Kidney epithelial cell (primary cell): Measurements from ENCODE around the gene CLCC1. TPM values are rescaled to one million over a fixed set of nuclear protein-coding genes. Genes with fewer than 3 reads are reported as not detected.

Source experiments
- DNase-seq: peaks from one replicate; pipeline ENCODE4 v3.0.0-alpha.2; 2010; ENCODE audit warnings: low read depth
- H3K27me3 ChIP-seq: 2 replicates; pipeline ENCODE4 v1.6.0; 2011; ENCODE audit warnings: low read length; ENCODE audit not compliant: control insufficient read depth, insufficient read depth
- H3K36me3 ChIP-seq: 2 replicates; pipeline ENCODE4 v1.5.1; 2011; ENCODE audit warnings: low read length; ENCODE audit not compliant: control insufficient read depth, insufficient read depth
- H3K4me3 ChIP-seq: 2 replicates; pipeline ENCODE4 v1.5.1; 2011; ENCODE audit warnings: low read depth, mild to moderate bottlenecking, control low read depth, low read length
- total RNA-seq: library from RNA; depleted of rRNA; stranded (reverse); fragments of >200 nt; gene quantifications from 2 replicates; pipeline ENCODE4 v1.2.3, GENCODE V29; 2015
- TF ChIP-seq, protein P1 (sequence below): IDR thresholded peaks from 2 replicates; pipeline ENCODE4 v1.5.1; 2011; ENCODE audit warnings: mild to moderate bottlenecking, moderate library complexity, low read length, control low read depth, inconsistent platforms; ENCODE audit not compliant: insufficient read depth, poor library complexity, severe bottlenecking

CLCC1 gene
- total RNA-seq, 1 donor from 2014 or later, result 31.5 TPM

DNA sequence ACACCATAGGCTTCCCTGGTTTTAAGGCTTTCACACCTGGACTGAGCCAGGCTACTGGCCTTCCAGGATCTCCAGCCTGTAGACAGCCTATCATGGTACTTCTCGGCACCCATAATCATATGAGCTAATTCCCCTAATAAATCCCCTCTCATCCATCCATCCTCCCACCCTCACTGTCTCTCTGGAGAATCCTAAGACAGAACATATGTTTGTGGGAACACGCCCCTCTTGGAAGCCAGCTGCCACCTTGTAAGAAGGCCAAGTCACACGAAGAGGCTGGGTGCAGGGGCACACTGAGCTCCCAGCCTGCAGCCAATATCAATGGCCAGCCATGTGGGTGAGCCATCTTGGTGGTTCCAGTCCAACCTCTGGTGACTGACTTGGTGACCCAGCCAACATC lies 7.4 kb downstream of the CLCC1 start:
- TF ChIP-seq, protein P1, sequence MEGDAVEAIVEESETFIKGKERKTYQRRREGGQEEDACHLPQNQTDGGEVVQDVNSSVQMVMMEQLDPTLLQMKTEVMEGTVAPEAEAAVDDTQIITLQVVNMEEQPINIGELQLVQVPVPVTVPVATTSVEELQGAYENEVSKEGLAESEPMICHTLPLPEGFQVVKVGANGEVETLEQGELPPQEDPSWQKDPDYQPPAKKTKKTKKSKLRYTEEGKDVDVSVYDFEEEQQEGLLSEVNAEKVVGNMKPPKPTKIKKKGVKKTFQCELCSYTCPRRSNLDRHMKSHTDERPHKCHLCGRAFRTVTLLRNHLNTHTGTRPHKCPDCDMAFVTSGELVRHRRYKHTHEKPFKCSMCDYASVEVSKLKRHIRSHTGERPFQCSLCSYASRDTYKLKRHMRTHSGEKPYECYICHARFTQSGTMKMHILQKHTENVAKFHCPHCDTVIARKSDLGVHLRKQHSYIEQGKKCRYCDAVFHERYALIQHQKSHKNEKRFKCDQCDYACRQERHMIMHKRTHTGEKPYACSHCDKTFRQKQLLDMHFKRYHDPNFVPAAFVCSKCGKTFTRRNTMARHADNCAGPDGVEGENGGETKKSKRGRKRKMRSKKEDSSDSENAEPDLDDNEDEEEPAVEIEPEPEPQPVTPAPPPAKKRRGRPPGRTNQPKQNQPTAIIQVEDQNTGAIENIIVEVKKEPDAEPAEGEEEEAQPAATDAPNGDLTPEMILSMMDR, result no peak
- H3K27me3 ChIP-seq, result no peaks in the 10 kb centered on the region
- H3K36me3 ChIP-seq, result no peaks in the 10 kb centered on the region
- H3K4me3 ChIP-seq, result no peak overlapping the region
- no peak for DNase-seq

DNA sequence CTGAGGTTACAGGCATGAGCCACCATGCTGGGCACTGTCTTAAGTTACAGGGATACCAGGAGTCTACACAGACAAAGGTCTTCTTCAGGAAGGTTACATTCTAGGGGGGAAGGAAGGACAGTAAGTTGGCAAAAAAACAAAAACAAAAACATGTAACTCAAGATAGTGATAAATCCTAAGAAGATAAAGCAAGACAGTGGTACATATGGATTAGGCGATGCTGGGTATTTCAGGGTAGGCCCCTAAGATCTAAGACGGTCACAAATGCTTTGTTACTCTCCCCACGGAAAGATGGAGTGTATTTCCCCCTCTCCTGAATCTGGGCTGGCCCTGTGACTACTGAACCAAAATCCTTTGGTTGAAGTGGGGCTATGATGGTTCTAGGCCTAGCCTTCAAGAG lies 8.2 kb downstream of the CLCC1 start:
- Histone ChIP-seq H3K27me3 (no peaks in the 10 kb centered on the region), H3K36me3 (no peaks in the 10 kb centered on the region), H3K4me3 (no peak overlapping the region)
- DNase-seq, result no peak
- TF ChIP-seq, protein P1, result no peak

DNA sequence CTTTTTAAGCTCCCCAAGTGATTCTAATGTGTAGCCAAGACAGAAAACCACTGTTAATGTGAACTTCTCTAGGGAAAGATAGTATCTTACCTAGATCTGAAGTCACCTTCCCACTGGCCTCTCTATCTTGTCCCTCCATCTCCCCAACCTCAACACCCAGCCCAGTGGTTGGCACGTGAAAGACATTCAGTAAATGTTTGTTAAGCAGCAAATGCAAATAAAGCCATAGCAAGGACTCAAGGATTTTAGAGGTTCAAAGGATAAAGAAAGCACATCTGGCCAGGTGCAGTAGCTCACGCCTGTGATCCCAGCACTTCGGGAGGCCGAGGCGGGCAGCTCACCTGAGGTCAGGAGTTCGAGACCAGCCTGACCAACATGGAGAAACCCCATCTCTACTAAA lies 9.8 kb downstream of the CLCC1 start:
- no peaks in the 10 kb centered on the region for H3K36me3 ChIP-seq
- no peaks in the 10 kb centered on the region for H3K27me3 ChIP-seq
- TF ChIP-seq, protein P1, result no peak
- no peak for DNase-seq
- no peak overlapping the region for H3K4me3 ChIP-seq

DNA sequence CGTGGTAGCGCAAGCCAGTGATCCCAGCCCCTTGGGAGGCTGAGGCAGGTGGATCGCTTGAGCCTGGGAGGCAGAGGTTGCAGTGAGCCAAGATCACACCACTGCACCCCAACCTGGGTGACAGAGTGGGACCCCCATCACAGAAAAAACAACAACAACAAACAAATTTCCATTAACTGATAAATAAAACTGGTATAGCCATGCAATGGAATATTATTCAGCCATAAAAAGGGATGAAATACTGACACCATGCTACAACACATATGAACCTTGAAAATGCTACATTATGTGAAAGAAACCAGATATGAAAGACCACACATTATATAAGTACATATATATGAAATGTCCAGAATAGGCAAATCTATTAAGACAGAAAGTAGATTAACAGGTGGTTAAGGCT lies 12.0 kb downstream of the CLCC1 start:
- Histone ChIP-seq H3K4me3 (no peak overlapping the region), H3K36me3 (no peaks in the 10 kb centered on the region), H3K27me3 (no peaks in the 10 kb centered on the region)
- TF ChIP-seq, protein P1, result no peak
- DNase-seq, result no peak

DNA sequence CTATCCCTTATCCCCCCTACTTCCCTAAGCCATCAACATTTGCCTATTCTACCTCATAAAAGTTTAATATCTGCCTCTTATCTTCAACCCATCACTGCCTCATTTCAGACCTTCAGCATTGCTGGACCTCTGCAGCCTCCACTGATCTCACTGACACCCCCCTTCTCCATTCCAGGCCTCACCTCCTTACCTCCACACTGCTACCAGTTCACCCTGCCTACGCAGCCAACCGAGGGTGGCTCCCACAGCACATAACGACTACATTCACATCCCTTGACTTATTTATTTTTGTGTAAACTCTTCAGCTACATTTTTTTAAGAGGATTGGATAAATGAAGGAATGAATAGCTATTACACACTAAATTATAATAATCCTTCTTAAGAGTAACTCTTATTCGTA lies 14.2 kb downstream of the CLCC1 start:
- no peaks in the 10 kb centered on the region for H3K27me3 ChIP-seq
- TF ChIP-seq, protein P1, result no peak
- DNase-seq, result no peak
- no peak overlapping the region for H3K4me3 ChIP-seq
- H3K36me3 ChIP-seq, result no peaks in the 10 kb centered on the region

DNA sequence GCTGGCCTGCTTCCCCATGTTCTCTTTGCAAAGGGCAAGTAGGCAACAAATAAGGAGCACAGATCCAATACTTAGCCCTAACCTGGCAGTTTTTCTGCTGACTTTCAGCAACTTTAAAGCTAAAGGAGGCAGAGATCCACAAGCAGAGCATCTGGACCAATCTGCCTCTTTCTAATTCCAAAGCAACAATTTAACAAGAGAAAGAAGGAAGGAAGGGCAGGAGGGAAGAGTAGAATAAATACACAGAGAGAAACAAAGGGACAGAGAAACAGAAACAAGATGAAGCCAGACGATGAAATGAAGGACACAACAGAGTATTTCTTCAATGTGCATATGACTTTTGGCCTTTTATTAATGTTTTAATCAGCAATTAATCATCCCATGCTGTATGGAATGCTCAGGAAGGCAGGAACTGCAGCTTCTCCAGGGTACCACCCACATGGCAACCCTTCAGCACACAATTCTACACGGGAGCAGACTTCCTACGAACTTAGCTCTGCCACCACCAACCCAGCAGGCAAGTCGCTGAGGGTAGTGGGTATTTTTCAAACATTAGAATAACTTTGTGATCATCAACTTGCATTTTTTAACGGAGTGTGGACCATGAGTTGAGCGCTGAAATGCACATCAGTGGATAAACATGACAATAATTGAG lies 15.3 kb downstream of the CLCC1 start:
- TF ChIP-seq, protein P1, result no peak
- no peaks in the 10 kb centered on the region for H3K36me3 ChIP-seq
- H3K27me3 ChIP-seq, result no peaks in the 10 kb centered on the region
- no peak overlapping the region for H3K4me3 ChIP-seq
- DNase-seq, result no peak
